Tibial nerve (tissue), 3 donors: ENCODE data around the gene ARFGAP1.

Experiments
- POLR2A ChIP-seq, 2 donors: fragments of 450-650 bp; IDR thresholded peaks; one replicate each; pipeline ENCODE4 v1.6.1; 2017; ENCODE audit warnings: antibody characterized with exemption in 2 of 2, mild to moderate bottlenecking in 2 of 2, moderate library complexity in 2 of 2
- TF ChIP-seq, protein P1 (sequence below), 5 experiments: fragments of 200-600 bp in 3 of 5; fragments of 450-650 bp in 2 of 5; sonication (generic) in 3 of 5; IDR thresholded peaks; one replicate each; pipeline ENCODE4 v1.5.1; 2016 to 2019; ENCODE audit warnings: antibody characterized with exemption in 5 of 5, mild to moderate bottlenecking in 3 of 5, moderate library complexity in 2 of 5

- TF ChIP-seq, protein P1, sequence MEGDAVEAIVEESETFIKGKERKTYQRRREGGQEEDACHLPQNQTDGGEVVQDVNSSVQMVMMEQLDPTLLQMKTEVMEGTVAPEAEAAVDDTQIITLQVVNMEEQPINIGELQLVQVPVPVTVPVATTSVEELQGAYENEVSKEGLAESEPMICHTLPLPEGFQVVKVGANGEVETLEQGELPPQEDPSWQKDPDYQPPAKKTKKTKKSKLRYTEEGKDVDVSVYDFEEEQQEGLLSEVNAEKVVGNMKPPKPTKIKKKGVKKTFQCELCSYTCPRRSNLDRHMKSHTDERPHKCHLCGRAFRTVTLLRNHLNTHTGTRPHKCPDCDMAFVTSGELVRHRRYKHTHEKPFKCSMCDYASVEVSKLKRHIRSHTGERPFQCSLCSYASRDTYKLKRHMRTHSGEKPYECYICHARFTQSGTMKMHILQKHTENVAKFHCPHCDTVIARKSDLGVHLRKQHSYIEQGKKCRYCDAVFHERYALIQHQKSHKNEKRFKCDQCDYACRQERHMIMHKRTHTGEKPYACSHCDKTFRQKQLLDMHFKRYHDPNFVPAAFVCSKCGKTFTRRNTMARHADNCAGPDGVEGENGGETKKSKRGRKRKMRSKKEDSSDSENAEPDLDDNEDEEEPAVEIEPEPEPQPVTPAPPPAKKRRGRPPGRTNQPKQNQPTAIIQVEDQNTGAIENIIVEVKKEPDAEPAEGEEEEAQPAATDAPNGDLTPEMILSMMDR (IDR thresholded peaks at IDR 0.05): no peak
- no peak for TF ChIP-seq POLR2A (IDR thresholded peaks at IDR 0.05)
These were observed 56.2 kb downstream of the ARFGAP1 start for GRCh38 chr20:63328718-63329275.
